22Rv1 (cell line): ENCODE results near the gene ADRM1.

Experiments
- H3K27ac ChIP-seq: fragments of 450-650 bp; 2 replicates; pipeline ENCODE4 v1.5.1; 2017
- ZFX ChIP-seq: fragments of 450-650 bp; IDR thresholded peaks from 2 replicates; pipeline ENCODE4 v1.6.1; 2017; ENCODE audit warnings: antibody characterized with exemption, borderline replicate concordance
- TF ChIP-seq, protein P1 (sequence below): fragments of 450-650 bp; IDR thresholded peaks from 2 replicates; pipeline ENCODE4 v1.5.1; 2017; ENCODE audit warnings: mild to moderate bottlenecking

The ADRM1 gene

DNA sequence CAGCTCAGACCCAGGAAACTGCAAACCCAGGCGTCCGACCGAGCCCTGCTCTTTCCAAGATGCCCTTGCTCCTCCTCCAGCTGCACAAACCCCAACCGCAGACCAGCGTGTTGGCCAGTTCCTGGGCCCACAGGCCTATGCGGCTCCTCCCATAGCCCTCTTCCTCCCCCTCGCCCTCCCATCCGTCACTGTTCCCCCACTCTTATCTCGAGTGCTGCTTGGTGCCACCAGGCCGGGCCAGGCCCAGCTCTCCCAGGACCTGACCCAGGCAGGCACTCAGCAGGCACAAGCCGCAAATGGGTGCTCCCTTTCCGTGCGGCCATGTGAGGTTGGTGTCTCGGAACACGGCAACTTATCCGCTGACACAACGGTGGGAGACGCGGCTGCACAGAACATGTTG lies 28.6 kb downstream of the ADRM1 start:
- TF ChIP-seq, protein P1, sequence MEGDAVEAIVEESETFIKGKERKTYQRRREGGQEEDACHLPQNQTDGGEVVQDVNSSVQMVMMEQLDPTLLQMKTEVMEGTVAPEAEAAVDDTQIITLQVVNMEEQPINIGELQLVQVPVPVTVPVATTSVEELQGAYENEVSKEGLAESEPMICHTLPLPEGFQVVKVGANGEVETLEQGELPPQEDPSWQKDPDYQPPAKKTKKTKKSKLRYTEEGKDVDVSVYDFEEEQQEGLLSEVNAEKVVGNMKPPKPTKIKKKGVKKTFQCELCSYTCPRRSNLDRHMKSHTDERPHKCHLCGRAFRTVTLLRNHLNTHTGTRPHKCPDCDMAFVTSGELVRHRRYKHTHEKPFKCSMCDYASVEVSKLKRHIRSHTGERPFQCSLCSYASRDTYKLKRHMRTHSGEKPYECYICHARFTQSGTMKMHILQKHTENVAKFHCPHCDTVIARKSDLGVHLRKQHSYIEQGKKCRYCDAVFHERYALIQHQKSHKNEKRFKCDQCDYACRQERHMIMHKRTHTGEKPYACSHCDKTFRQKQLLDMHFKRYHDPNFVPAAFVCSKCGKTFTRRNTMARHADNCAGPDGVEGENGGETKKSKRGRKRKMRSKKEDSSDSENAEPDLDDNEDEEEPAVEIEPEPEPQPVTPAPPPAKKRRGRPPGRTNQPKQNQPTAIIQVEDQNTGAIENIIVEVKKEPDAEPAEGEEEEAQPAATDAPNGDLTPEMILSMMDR = no peak
- no peak for TF ChIP-seq ZFX
- H3K27ac ChIP-seq = no peak overlapping the region

DNA sequence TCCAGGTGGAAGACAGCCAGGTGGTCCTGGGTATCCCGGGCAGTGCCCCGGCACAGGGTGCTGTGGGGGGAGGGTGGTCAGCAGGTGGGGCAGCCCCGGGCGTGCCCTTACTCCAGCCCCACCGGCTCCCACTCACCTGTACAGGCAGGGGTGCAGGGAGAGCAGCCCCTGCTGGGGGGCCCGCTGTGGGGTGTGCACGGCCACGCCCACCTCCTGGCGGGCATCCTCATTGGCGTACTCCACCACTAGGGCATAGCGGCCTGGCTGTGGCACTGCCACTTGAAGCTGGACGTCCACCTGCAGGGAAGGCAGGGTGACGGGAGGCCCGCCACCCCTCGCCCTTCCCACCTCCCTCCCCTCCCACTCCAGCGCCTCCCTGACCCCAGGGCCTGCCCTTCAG lies 29.6 kb downstream of the ADRM1 start:
- TF ChIP-seq, protein P1 = no peak
- no peak for TF ChIP-seq ZFX

DNA sequence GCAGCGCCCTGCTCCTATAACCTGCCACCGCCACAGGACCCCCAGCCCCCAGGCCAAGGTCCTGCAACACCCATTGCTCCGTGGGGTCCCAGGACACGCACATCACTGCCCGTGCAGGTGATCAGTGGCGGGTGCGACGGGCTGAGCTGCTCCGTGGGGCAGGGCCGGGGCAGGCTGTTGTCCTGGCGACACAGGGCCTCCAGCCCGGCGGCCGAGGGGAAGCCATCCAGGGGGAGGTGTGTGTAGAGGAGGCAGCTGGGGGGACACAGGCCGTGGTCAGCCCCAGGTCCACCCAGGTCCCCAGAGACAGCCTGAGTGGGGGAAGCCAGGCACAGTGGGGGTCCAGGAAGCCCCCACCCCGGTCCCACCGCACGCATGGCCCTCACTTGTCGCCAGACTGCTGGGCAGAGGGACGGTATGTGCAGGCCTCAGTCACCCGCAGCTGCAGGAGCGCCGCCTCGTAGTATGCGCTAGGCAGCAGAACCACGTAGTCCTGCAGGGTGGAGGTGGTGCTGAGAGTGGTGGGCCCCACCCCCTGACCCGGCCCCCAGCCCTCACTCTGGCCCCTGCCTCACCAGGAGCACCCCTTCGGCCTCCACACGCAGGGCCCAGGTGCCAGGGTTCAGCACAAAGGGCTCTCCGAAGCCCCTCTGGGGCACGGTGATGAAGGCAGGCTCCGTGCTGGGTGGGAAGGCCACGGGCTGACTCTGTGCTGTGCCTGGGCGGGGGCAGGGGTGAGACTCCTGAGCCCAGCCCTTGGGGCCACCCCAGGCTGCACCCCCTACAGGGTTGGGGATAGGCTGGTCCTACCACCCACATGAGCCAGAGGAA lies 30.4 kb downstream of the ADRM1 start:
- H3K27ac ChIP-seq = no peak overlapping the region
- TF ChIP-seq, protein P1 = no peak
- no peak for TF ChIP-seq ZFX

More for the DNA sequence above, 29.6 kb downstream of the ADRM1 start:
- H3K27ac ChIP-seq = no peak overlapping the region

DNA sequence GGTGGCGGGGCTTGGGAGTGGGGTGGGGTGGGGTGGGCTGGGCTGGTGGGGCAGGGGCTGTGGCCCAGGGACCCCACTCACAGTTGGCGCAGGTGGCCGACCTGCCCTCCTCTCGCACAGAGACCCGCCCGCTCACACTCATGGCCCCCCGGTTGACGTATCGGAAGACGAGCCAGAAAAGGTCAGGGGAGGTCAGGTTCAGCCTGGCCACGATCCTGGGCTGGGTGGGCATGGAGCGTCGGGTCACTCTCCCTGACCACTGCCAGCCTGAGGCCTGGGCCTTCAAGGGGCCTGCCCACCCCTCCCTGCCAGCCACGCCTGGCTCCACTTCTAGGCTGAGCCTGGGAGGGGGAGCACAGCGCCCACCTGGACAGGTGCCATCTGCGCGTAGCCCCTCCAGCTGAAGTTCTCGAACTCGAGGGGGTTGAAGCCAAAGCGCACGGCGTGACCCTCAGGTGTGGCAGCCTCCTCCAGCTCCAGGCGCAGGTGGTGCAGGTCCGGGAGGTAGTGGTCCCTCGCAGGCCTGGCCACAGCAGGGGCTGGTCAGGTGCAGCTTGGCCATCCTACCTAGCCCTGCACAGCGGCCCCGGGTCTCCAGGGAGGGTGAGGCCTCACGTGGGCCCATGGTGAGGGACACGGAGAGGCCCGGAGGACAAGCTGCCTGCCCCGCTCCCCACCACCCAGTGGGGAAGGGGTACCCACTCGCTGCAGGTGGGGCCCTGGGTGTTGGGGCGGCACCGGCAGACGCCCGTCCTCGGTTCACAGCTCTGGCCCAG lies 31.2 kb downstream of the ADRM1 start:
- no peak overlapping the region for H3K27ac ChIP-seq

GRCh38 chr20:62334881-62335280 lies 32.1 kb downstream of the ADRM1 start:
- TF ChIP-seq ZFX = no peak
- TF ChIP-seq, protein P1 = no peak
- no peak overlapping the region for H3K27ac ChIP-seq

More for the DNA sequence above, 31.2 kb downstream of the ADRM1 start:
- TF ChIP-seq, protein P1 = no peak

- no peak overlapping the region for H3K27ac ChIP-seq
- no peak for TF ChIP-seq ZFX
- TF ChIP-seq, protein P1 = no peak
Observed at GRCh38 chr20:62335532-62335931, 32.7 kb downstream of the ADRM1 start.

- TF ChIP-seq ZFX = no peak
- TF ChIP-seq, protein P1 = no peak
- H3K27ac ChIP-seq = no peak overlapping the region
Observed at GRCh38 chr20:62336329-62336728, 33.5 kb downstream of the ADRM1 start.
